ENCODE results near the gene LTBP3. TPM values are rescaled to one million over a fixed set of nuclear protein-coding genes. Genes with fewer than 3 reads are reported as not detected.

The LTBP3 gene
- total and polyA plus RNA-seq, 9 of the 15 experiments (the other 6 are each of a cell fraction or from before 2014, with no cell fraction given), result 0.06 to 20.5 (median 4.8) TPM

DNA sequence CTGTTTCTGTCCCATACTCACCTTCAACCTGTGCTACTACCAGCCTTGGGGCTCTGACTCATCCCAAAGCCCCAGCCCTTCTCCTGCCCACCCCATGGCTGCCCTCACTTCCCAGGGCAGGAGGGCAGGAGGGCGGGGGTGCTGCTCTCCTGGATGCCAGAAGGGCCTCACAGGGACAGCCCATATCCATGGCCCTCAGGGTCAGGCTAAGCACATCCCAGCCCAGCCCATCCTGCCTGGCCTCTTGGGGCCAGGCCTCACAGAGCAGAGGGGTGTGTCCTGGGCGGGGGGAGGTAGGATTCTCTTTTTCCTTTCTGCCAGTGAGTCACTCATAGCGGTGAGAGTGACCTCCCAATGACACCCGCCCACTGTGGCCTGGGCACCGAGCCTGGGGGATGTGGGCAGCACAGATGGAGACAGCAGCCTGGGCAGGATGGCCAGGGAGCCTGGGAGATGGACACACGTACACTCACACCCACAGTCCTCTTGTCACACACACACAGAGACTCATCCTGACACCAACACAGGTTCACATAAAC, 2.4 kb downstream of the LTBP3 start (continued):
- no peak for TF ChIP-seq CTCF (IDR thresholded peaks at IDR 0.05 in 2 of 3, conservative IDR thresholded peaks at IDR 0.05 in 1 of 3; ENCODE audit: insufficient read depth in 2 of 3, low read depth in 1 of 3, low read length in 3 of 3)
- no peak for TF ChIP-seq STAT5A (IDR thresholded peaks at IDR 0.05; ENCODE audit: borderline replicate concordance, low read length)
- no peak for TF ChIP-seq ZNF75A (CRISPR knock-in tag; IDR thresholded peaks at IDR 0.05)
- TF ChIP-seq SMAD1 (IDR thresholded peaks at IDR 0.05; ENCODE audit: low read depth, low read length, partially characterized antibody), result no peak
- TF ChIP-seq, protein P1, sequence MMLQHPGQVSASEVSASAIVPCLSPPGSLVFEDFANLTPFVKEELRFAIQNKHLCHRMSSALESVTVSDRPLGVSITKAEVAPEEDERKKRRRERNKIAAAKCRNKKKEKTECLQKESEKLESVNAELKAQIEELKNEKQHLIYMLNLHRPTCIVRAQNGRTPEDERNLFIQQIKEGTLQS (IDR thresholded peaks at IDR 0.05), result peak; percentile 35; the same call in 1 of the 2 replicates
- TF ChIP-seq, protein P1 (CRISPR knock-in tag; conservative IDR thresholded peaks at IDR 0.05), result no peak
- TF ChIP-seq IRF2 (CRISPR knock-in tag; IDR thresholded peaks at IDR 0.05), result peak; percentile 29; the same call in 1 of the 2 replicates
- no peak for TF ChIP-seq NFE2L1 (tag; IDR thresholded peaks at IDR 0.05; ENCODE audit: borderline replicate concordance, low read depth)
